Colonic mucosa (tissue), 4 donors: ENCODE results near the gene THBS2. TPM values are rescaled to one million over a fixed set of nuclear protein-coding genes. Genes with fewer than 3 reads are reported as not detected.

Experiments used
- DNase-seq: peaks from one replicate; pipeline ENCODE4 v3.0.0-alpha.2; 2020
- H3K27ac ChIP-seq: fragments of 200-600 bp; one replicate; pipeline ENCODE4 v1.8.0; 2021
- H3K27me3 ChIP-seq: fragments of 200-600 bp; one replicate; pipeline ENCODE4 v1.8.0; 2021
- H3K36me3 ChIP-seq: fragments of 200-600 bp; one replicate; pipeline ENCODE4 v1.8.0; 2021
- H3K4me1 ChIP-seq: fragments of 200-600 bp; one replicate; pipeline ENCODE4 v1.8.0; 2021; ENCODE audit warnings: mild to moderate bottlenecking
- H3K4me3 ChIP-seq: fragments of 200-600 bp; one replicate; pipeline ENCODE4 v1.8.0; 2021
- H3K9ac ChIP-seq, 2 donors: one replicate each; pipeline ENCODE4 v1.7.0; 2013; ENCODE audit warnings: control low read depth in 2 of 2, low read depth in 2 of 2, low read length in 2 of 2
- H3K9me3 ChIP-seq: fragments of 200-600 bp; one replicate; pipeline ENCODE4 v1.8.0; 2021
- intact Hi-C: fragments of 100-400 bp; cut with DNase I; formaldehyde crosslinking; loops from one replicate; pipeline ENCODE4 v1.14.1; 2022
- total RNA-seq, 2 donors: library from RNA; stranded (reverse); fragmentation: NEBNext Ultra II Directional in 1 of 2; extraction: Animal tissue kit (Norgen Biotek cat#: 25700) in 1 of 2; gene quantifications; one replicate each; pipeline ENCODE4 v1.2.1, GENCODE V29; 2021
- TF ChIP-seq, protein P1 (sequence below): fragments of 200-600 bp; IDR thresholded peaks from one replicate; pipeline ENCODE4 v1.8.0; 2022; ENCODE audit warnings: antibody characterized with exemption, mild to moderate bottlenecking
- donor health status: healthy.
- donor health status: DM: no; HTN: no; CAD: no.
- donor health status: DM: no; HTN: no; CAD: no.

THBS2 gene
- total RNA-seq, 2 donors from 2014 or later, result 1.9 to 5.3 TPM

- H3K9me3 ChIP-seq, result no peaks in the 10 kb centered on the region
- H3K9ac ChIP-seq, result no peak overlapping the region
- TF ChIP-seq, protein P1, sequence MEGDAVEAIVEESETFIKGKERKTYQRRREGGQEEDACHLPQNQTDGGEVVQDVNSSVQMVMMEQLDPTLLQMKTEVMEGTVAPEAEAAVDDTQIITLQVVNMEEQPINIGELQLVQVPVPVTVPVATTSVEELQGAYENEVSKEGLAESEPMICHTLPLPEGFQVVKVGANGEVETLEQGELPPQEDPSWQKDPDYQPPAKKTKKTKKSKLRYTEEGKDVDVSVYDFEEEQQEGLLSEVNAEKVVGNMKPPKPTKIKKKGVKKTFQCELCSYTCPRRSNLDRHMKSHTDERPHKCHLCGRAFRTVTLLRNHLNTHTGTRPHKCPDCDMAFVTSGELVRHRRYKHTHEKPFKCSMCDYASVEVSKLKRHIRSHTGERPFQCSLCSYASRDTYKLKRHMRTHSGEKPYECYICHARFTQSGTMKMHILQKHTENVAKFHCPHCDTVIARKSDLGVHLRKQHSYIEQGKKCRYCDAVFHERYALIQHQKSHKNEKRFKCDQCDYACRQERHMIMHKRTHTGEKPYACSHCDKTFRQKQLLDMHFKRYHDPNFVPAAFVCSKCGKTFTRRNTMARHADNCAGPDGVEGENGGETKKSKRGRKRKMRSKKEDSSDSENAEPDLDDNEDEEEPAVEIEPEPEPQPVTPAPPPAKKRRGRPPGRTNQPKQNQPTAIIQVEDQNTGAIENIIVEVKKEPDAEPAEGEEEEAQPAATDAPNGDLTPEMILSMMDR, result no peak
- H3K27ac ChIP-seq, result no peak overlapping the region
- H3K4me1 ChIP-seq, result no peaks in the 10 kb centered on the region
- intact Hi-C loops, result no loop called here
- DNase-seq, result no peak
- no peaks in the 10 kb centered on the region for H3K27me3 ChIP-seq
- no peaks in the 10 kb centered on the region for H3K36me3 ChIP-seq
- no peak overlapping the region for H3K4me3 ChIP-seq
These were observed 42.5 kb upstream of the THBS2 start for GRCh38 chr6:169296170-169296569.

- intact Hi-C loops, result no loop called here
- no peak overlapping the region for H3K9ac ChIP-seq
- TF ChIP-seq, protein P1, result no peak
- H3K4me1 ChIP-seq, result no peaks in the 10 kb centered on the region
- H3K27me3 ChIP-seq, result no peaks in the 10 kb centered on the region
- no peak overlapping the region for H3K27ac ChIP-seq
- no peak for DNase-seq
- H3K36me3 ChIP-seq, result no peaks in the 10 kb centered on the region
- H3K4me3 ChIP-seq, result no peak overlapping the region
- no peaks in the 10 kb centered on the region for H3K9me3 ChIP-seq
These were observed 39.5 kb upstream of the THBS2 start for GRCh38 chr6:169293196-169293595.

GRCh38 chr6:169292338-169293124, 38.9 kb upstream of the THBS2 start:
- Histone ChIP-seq H3K27me3 (no peaks in the 10 kb centered on the region), H3K27ac (no peak overlapping the region), H3K4me1 (no peaks in the 10 kb centered on the region), H3K36me3 (no peaks in the 10 kb centered on the region), H3K9me3 (no peaks in the 10 kb centered on the region), H3K9ac (no peak overlapping the region), H3K4me3 (no peak overlapping the region)
- intact Hi-C loops, result no loop called here
- DNase-seq, result no peak
- TF ChIP-seq, protein P1, result no peak

DNA sequence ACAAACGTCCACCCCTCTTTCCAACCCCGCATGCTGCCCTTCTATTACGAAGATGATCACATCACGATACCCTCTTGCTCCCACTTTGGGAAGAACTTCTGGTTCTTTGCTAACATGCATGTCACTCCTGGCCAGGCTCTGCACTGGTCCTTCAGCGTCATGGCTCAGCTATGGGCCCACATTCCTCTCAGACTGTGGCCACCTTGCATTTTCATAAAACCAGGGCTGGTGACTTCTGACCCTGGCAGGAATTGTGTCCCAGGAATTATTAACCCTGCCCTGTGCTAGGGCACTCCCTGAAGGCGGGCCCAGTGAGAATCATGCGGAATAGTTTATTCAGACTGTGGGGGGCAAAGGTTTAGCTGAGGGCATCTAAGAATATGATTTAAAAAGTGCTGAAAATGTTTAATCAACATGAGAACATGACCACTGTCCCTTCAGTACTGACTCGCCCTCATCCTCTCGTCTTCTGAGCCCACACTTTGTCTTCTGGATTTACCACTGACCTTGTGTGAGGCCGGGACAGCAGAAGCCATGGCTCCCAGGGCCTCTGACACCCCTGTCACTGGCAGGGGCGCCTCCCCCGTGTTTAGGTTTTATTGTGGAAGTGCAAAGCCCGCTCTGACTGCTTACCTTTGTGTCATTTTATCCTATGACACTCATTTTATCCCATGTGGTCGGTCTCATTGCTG, 38.1 kb upstream of the THBS2 start:
- Histone ChIP-seq H3K4me3 (no peak overlapping the region), H3K36me3 (no peaks in the 10 kb centered on the region), H3K4me1 (no peaks in the 10 kb centered on the region), H3K9ac (no peak overlapping the region), H3K9me3 (no peaks in the 10 kb centered on the region), H3K27me3 (no peaks in the 10 kb centered on the region), H3K27ac (no peak overlapping the region)
- no peak for DNase-seq
- intact Hi-C loops, result no loop called here
- TF ChIP-seq, protein P1, result no peak

- no peaks in the 10 kb centered on the region for H3K4me1 ChIP-seq
- no peak for DNase-seq
- no peaks in the 10 kb centered on the region for H3K27me3 ChIP-seq
- no peak overlapping the region for H3K27ac ChIP-seq
- H3K4me3 ChIP-seq, result no peak overlapping the region
- TF ChIP-seq, protein P1, result no peak
- H3K9ac ChIP-seq, result no peak overlapping the region
- H3K36me3 ChIP-seq, result no peaks in the 10 kb centered on the region
- intact Hi-C loops, result no loop called here
- no peaks in the 10 kb centered on the region for H3K9me3 ChIP-seq
These were observed 37.5 kb upstream of the THBS2 start for GRCh38 chr6:169291148-169291547.
